ENCODE measurements around the gene CASP10. TPM values are rescaled to one million over a fixed set of nuclear protein-coding genes. Genes with fewer than 3 reads are reported as not detected.

Gene CASP10
- total and polyA plus RNA-seq, 2 of the 13 experiments (the other 11 are each of a cell fraction or from before 2014, with no cell fraction given) = 22.2 to 23.8 TPM

DNA sequence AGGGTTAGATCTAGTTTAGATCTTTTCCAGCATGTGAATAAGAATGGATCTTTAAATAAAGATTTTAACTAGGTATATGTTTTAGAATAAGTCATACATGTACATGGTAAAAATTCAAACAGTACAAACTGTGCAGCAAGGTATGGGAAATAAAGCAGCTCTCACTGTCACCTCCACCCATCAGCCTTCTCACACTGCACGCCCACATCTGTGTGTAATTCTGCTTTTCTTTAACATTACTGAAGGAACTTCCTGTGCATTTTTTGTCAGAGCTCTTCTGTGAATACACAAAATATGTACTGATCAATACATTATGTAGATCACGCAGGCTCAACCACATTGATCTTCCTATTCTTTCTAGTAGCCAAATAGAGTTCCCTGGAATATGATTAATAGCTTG, 80.8 kb downstream of the CASP10 start:
- no peaks in the 10 kb centered on the region for H4K20me1 ChIP-seq (ENCODE audit: insufficient read depth, low read length)
- peaks cover 26% of the 10 kb centered on the region for H3K4me1 ChIP-seq (ENCODE audit: insufficient read depth, low read length)
- intact Hi-C loops (cut with micrococcal nuclease; ENCODE audit: unreplicated experiment) = no loop called here
- H3K4me2 ChIP-seq (ENCODE audit: low read depth, low read length) = no peak overlapping the region
- POLR2A ChIA-PET = interaction anchor here (0.5 kb wide), 1 partner anchor 18 kb away, joined by 3 read pairs; no protein-coding TSS in a partner anchor
- no peak for TF ChIP-seq BORCS8-MEF2B (CRISPR knock-in tag; IDR thresholded peaks at IDR 0.05)
- TF ChIP-seq, protein P1, sequence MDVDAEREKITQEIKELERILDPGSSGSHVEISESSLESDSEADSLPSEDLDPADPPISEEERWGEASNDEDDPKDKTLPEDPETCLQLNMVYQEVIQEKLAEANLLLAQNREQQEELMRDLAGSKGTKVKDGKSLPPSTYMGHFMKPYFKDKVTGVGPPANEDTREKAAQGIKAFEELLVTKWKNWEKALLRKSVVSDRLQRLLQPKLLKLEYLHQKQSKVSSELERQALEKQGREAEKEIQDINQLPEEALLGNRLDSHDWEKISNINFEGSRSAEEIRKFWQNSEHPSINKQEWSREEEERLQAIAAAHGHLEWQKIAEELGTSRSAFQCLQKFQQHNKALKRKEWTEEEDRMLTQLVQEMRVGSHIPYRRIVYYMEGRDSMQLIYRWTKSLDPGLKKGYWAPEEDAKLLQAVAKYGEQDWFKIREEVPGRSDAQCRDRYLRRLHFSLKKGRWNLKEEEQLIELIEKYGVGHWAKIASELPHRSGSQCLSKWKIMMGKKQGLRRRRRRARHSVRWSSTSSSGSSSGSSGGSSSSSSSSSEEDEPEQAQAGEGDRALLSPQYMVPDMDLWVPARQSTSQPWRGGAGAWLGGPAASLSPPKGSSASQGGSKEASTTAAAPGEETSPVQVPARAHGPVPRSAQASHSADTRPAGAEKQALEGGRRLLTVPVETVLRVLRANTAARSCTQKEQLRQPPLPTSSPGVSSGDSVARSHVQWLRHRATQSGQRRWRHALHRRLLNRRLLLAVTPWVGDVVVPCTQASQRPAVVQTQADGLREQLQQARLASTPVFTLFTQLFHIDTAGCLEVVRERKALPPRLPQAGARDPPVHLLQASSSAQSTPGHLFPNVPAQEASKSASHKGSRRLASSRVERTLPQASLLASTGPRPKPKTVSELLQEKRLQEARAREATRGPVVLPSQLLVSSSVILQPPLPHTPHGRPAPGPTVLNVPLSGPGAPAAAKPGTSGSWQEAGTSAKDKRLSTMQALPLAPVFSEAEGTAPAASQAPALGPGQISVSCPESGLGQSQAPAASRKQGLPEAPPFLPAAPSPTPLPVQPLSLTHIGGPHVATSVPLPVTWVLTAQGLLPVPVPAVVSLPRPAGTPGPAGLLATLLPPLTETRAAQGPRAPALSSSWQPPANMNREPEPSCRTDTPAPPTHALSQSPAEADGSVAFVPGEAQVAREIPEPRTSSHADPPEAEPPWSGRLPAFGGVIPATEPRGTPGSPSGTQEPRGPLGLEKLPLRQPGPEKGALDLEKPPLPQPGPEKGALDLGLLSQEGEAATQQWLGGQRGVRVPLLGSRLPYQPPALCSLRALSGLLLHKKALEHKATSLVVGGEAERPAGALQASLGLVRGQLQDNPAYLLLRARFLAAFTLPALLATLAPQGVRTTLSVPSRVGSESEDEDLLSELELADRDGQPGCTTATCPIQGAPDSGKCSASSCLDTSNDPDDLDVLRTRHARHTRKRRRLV (CRISPR knock-in tag; IDR thresholded peaks at IDR 0.05) = no peak
- TF ChIP-seq, protein P2, sequence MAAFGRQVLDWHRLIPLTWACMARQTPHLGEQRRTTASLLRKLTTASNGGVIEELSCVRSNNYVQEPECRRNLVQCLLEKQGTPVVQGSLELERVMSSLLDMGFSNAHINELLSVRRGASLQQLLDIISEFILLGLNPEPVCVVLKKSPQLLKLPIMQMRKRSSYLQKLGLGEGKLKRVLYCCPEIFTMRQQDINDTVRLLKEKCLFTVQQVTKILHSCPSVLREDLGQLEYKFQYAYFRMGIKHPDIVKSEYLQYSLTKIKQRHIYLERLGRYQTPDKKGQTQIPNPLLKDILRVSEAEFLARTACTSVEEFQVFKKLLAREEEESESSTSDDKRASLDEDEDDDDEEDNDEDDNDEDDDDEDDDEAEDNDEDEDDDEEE (CRISPR knock-in tag; IDR thresholded peaks at IDR 0.05) = no peak
- no peak for TF ChIP-seq ZNF180 (CRISPR knock-in tag; IDR thresholded peaks at IDR 0.05; ENCODE audit: borderline replicate concordance, low read depth)
- TF ChIP-seq GATAD1 (CRISPR knock-in tag; IDR thresholded peaks at IDR 0.05) = no peak
- TF ChIP-seq PHF8 (CRISPR knock-in tag; IDR thresholded peaks at IDR 0.05) = no peak
- TF ChIP-seq KAT8 (CRISPR knock-in tag; IDR thresholded peaks at IDR 0.05) = no peak
- TF ChIP-seq GTF3A (CRISPR knock-in tag; conservative IDR thresholded peaks at IDR 0.05) = no peak
- TF ChIP-seq ZFY (CRISPR knock-in tag; IDR thresholded peaks at IDR 0.05) = no peak
- no peak for TF ChIP-seq ZNF792 (CRISPR knock-in tag; IDR thresholded peaks at IDR 0.05)
- TF ChIP-seq, protein P3, sequence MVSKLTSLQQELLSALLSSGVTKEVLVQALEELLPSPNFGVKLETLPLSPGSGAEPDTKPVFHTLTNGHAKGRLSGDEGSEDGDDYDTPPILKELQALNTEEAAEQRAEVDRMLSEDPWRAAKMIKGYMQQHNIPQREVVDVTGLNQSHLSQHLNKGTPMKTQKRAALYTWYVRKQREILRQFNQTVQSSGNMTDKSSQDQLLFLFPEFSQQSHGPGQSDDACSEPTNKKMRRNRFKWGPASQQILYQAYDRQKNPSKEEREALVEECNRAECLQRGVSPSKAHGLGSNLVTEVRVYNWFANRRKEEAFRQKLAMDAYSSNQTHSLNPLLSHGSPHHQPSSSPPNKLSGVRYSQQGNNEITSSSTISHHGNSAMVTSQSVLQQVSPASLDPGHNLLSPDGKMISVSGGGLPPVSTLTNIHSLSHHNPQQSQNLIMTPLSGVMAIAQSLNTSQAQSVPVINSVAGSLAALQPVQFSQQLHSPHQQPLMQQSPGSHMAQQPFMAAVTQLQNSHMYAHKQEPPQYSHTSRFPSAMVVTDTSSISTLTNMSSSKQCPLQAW (CRISPR knock-in tag; IDR thresholded peaks at IDR 0.05) = no peak
- TF ChIP-seq ZNF569 (CRISPR knock-in tag; IDR thresholded peaks at IDR 0.05; ENCODE audit: borderline replicate concordance) = no peak
- DNase-seq (ENCODE audit: low spot score) (no peak), FAIRE-seq (no peak), ATAC-seq (no peak)
- no peak overlapping the region for H3K9ac ChIP-seq (ENCODE audit: insufficient read depth, low read depth, low read length)
- no peaks in the 10 kb centered on the region for H3K9me3 ChIP-seq (ENCODE audit: low read length)
- H3K4me3 ChIP-seq (replicated peaks in 1 of 3; ENCODE audit: insufficient read depth in 1 of 3, low read depth in 2 of 3, low read length in 3 of 3) = no peak overlapping the region
- CTCF ChIA-PET (ENCODE audit: low intra/inter-chr PET ratio, low total read pairs) = no interaction called here
- BruUV-seq (replicated peaks) = no TSS peak
- H3K36me3 ChIP-seq (replicated peaks in 1 of 2; ENCODE audit: control insufficient read depth in 1 of 2, insufficient read depth in 2 of 2, low read length in 2 of 2) = peaks cover 9 to 12% of the 10 kb centered on the region in 2 experiments
- H3K79me2 ChIP-seq (ENCODE audit: insufficient read depth, low read length) = peaks cover 38% of the 10 kb centered on the region
- no peaks in the 10 kb centered on the region for H3K27me3 ChIP-seq (ENCODE audit: control insufficient read depth in 1 of 2, insufficient read depth in 2 of 2, low read length in 2 of 2)
- no peak overlapping the region for H2AFZ ChIP-seq (ENCODE audit: low read length)
- WGBS (ENCODE audit: low lambda C conversion rate) = 96% methylated on average over 2 of the region's 2 CpGs
- H3K27ac ChIP-seq (ENCODE audit: extremely low read length, insufficient read depth, low read length) = no peak overlapping the region
- in situ Hi-C loops (cut with HindIII; ENCODE audit: extremely low pct_ligation_motif_present, low pct_unique_long_range_greater_than_20kb) = no loop called here

All from HepG2 (cell line).